IMR-90 (cell line): ENCODE results near the gene CCT5. TPM values are rescaled to one million over a fixed set of nuclear protein-coding genes. Genes with fewer than 3 reads are reported as not detected.

Source experiments
- ATAC-seq: fragments of 200-7000 bp; cut with Tn5 transposase; 2 replicates; pipeline ENCODE4 v1.9.1; 2020; ENCODE audit warnings: low read depth, mild to moderate bottlenecking, moderate library complexity
- BruUV-seq: library from RNA; stranded (reverse); fragments of 400-500 nt; replicated peaks from 2 replicates; lab custom pipeline; 2021; lab: Mats Ljungman, UMichigan
- CTCF ChIA-PET: fragments of 300-600 bp; formaldehyde crosslinking; extraction: SDS; loops from one replicate; lab custom pipeline; 2021; ENCODE audit warnings: antibody characterized with exemption; lab: Yijun Ruan, JAX
- POLR2A ChIA-PET: fragments of 300-600 bp; sonication (Branson Sonifier 250); formaldehyde crosslinking; loops from one replicate; lab custom pipeline; 2022; ENCODE audit warnings: antibody characterized with exemption; ENCODE audit not compliant: unreplicated experiment; lab: Charles Lee
- DNase-seq: peaks from one replicate; pipeline ENCODE4 v3.0.0; 2013
- H2AFZ ChIP-seq: replicated peaks from 2 replicates; pipeline ENCODE3; 2013; ENCODE audit warnings: low read length, mild to moderate bottlenecking; ENCODE audit not compliant: poor library complexity
- H2AK5ac ChIP-seq: 2 replicates; pipeline ENCODE4 v1.6.1; 2013; ENCODE audit warnings: low read depth, low read length, inconsistent platforms
- H2AK9ac ChIP-seq: replicated peaks from 2 replicates; pipeline ENCODE3; 2013; ENCODE audit warnings: mild to moderate bottlenecking, low read depth, low read length, moderate library complexity; ENCODE audit not compliant: poor library complexity
- H2BK120ac ChIP-seq: 2 replicates; pipeline ENCODE4 v1.6.1; 2013; ENCODE audit warnings: low read depth, low read length, inconsistent platforms
- H2BK15ac ChIP-seq: 3 replicates; pipeline ENCODE4 v1.6.1; 2013; ENCODE audit warnings: low read depth, low read length, inconsistent platforms
- H2BK20ac ChIP-seq: 2 replicates; pipeline ENCODE4 v1.6.1; 2013; ENCODE audit warnings: low read depth, mild to moderate bottlenecking, inconsistent platforms, low read length, moderate library complexity
- H2BK5ac ChIP-seq: 2 replicates; pipeline ENCODE4 v1.6.1; 2013; ENCODE audit warnings: mild to moderate bottlenecking, low read depth, low read length, inconsistent platforms; ENCODE audit not compliant: poor library complexity, severe bottlenecking
- H3K14ac ChIP-seq: replicated peaks from 2 replicates; pipeline ENCODE4 v1.6.1; 2013; ENCODE audit warnings: low read depth, low read length, inconsistent platforms
- H3K18ac ChIP-seq: 2 replicates; pipeline ENCODE4 v1.6.1; 2013; ENCODE audit warnings: low read depth, low read length, control low read depth
- H3K23ac ChIP-seq: 2 replicates; pipeline ENCODE4 v1.6.1; 2013; ENCODE audit warnings: low read depth, low read length, inconsistent platforms
- H3K27ac ChIP-seq: 2 replicates; pipeline ENCODE4 v1.5.1; 2013; ENCODE audit warnings: mild to moderate bottlenecking, control low read depth, low read length; ENCODE audit not compliant: insufficient read depth
- H3K27me3 ChIP-seq: 2 replicates; pipeline ENCODE4 v1.6.1; 2013; ENCODE audit warnings: low read length; ENCODE audit not compliant: control insufficient read depth, insufficient read depth
- H3K36me3 ChIP-seq: 2 replicates; pipeline ENCODE4 v1.6.1; 2013; ENCODE audit warnings: low read length, mixed read lengths; ENCODE audit not compliant: control insufficient read depth, insufficient read depth
- H3K4ac ChIP-seq: 2 replicates; pipeline ENCODE4 v1.6.1; 2013; ENCODE audit warnings: low read depth, low read length, inconsistent platforms
- H3K4me1 ChIP-seq: 2 replicates; pipeline ENCODE4 v1.6.1; 2013; ENCODE audit warnings: low read length, mixed read lengths; ENCODE audit not compliant: control insufficient read depth, insufficient read depth
- H3K4me2 ChIP-seq: 2 replicates; pipeline ENCODE4 v1.6.1; 2013; ENCODE audit warnings: low read depth, mild to moderate bottlenecking, control low read depth, low read length, moderate library complexity
- H3K4me3 ChIP-seq: 2 replicates; pipeline ENCODE4 v1.5.1; 2013; ENCODE audit warnings: low read depth, mild to moderate bottlenecking, control low read depth, low read length, moderate library complexity; ENCODE audit not compliant: insufficient read depth
- H3K56ac ChIP-seq: 2 replicates; pipeline ENCODE4 v1.6.1; 2013; ENCODE audit warnings: low read length, inconsistent platforms; ENCODE audit not compliant: insufficient read depth; ENCODE audit errors: extremely low read depth
- H3K79me1 ChIP-seq, 2 experiments: 2 replicates each; pipeline ENCODE4 v1.6.1; 2013; ENCODE audit warnings: low read length in 2 of 2, inconsistent platforms in 1 of 2, low read depth in 1 of 2
- H3K9ac ChIP-seq: 2 replicates; pipeline ENCODE4 v1.6.1; 2013; ENCODE audit warnings: low read depth, low read length, control low read depth
- H3K9me1 ChIP-seq: 2 replicates; pipeline ENCODE4 v1.6.1; 2013; ENCODE audit warnings: low read length, inconsistent platforms; ENCODE audit not compliant: insufficient read depth
- H3K9me3 ChIP-seq: 2 replicates; pipeline ENCODE4 v1.6.1; 2013; ENCODE audit warnings: low read length; ENCODE audit not compliant: control insufficient read depth, insufficient read depth
- H4K20me1 ChIP-seq: 2 replicates; pipeline ENCODE4 v1.6.1; 2013; ENCODE audit warnings: low read length, inconsistent platforms; ENCODE audit not compliant: insufficient read depth
- H4K5ac ChIP-seq: 2 replicates; pipeline ENCODE4 v1.6.1; 2013; ENCODE audit warnings: mild to moderate bottlenecking, low read depth, low read length, control low read depth
- H4K8ac ChIP-seq, 2 experiments: 2 replicates each; pipeline ENCODE4 v1.6.1; 2013; ENCODE audit warnings: low read depth in 2 of 2, low read length in 2 of 2, control low read depth in 1 of 2, inconsistent platforms in 1 of 2
- H4K91ac ChIP-seq: 2 replicates; pipeline ENCODE4 v1.6.1; 2013; ENCODE audit warnings: low read depth, low read length, inconsistent platforms; ENCODE audit not compliant: insufficient read depth
- CEBPB ChIP-seq: IDR thresholded peaks from 2 replicates; pipeline ENCODE4 v1.6.1; 2012; ENCODE audit warnings: low read depth, low read length, improper control_type of control experiment
- CHD1 ChIP-seq: IDR thresholded peaks from 2 replicates; pipeline ENCODE4 v1.6.1; 2012; ENCODE audit warnings: low read depth, low read length, improper control_type of control experiment
- ELK1 ChIP-seq: fragments of 150-350 bp; IDR thresholded peaks from 2 replicates; pipeline ENCODE4 v1.6.1; 2016; ENCODE audit warnings: low read depth, mild to moderate bottlenecking, low read length, moderate library complexity, borderline replicate concordance
- FOS ChIP-seq: fragments of 150-350 bp; IDR thresholded peaks from 2 replicates; pipeline ENCODE4 v1.6.1; 2016; ENCODE audit warnings: low read depth, low read length
- MAFK ChIP-seq: IDR thresholded peaks from 2 replicates; pipeline ENCODE4 v1.6.1; 2012; ENCODE audit warnings: low read depth, low read length, improper control_type of control experiment
- MAZ ChIP-seq: IDR thresholded peaks from 2 replicates; pipeline ENCODE4 v1.6.1; 2012; ENCODE audit warnings: low read depth, mild to moderate bottlenecking, low read length, improper control_type of control experiment, moderate library complexity, borderline replicate concordance
- MXI1 ChIP-seq: IDR thresholded peaks from 2 replicates; pipeline ENCODE4 v1.6.1; 2012; ENCODE audit warnings: low read depth, mild to moderate bottlenecking, low read length, moderate library complexity, borderline replicate concordance
- NFE2L2 ChIP-seq: fragments of 150-350 bp; IDR thresholded peaks from 2 replicates; pipeline ENCODE4 v1.6.1; 2016; ENCODE audit warnings: low read depth, mild to moderate bottlenecking, low read length
- POLR2A ChIP-seq: IDR thresholded peaks from 2 replicates; pipeline ENCODE4 v1.6.1; 2012; ENCODE audit warnings: mild to moderate bottlenecking, low read depth, low read length
- RAD21 ChIP-seq: IDR thresholded peaks from 2 replicates; pipeline ENCODE4 v1.6.1; 2012; ENCODE audit warnings: low read length, improper control_type of control experiment
- RFX5 ChIP-seq: IDR thresholded peaks from 2 replicates; pipeline ENCODE4 v1.8.0; 2012; ENCODE audit warnings: low read depth, mild to moderate bottlenecking, low read length, moderate library complexity
- USF2 ChIP-seq: fragments of 150-350 bp; IDR thresholded peaks from 2 replicates; pipeline ENCODE4 v1.6.1; 2017; ENCODE audit warnings: mild to moderate bottlenecking, antibody characterized with exemption, low read length, low read depth
- WGBS, 2 experiments: methylation state at CpG; one replicate each; pipeline versions ENCODE4 v1.1.5 to v1.1.7; 2013; ENCODE audit warnings: missing lambda C conversion rate in 2 of 2; ENCODE audit not compliant: insufficient read length in 1 of 2; ENCODE audit errors: extremely low coverage in 2 of 2; 5-methylcytosine and 5-hydroxymethylcytosine counted together
- dilution Hi-C: fragments of 300-500 bp; cut with HindIII; formaldehyde crosslinking; loops from one replicate; pipeline ENCODE4 v1.14.3; 2018; ENCODE audit warnings: low sequenced_read_pairs; ENCODE audit not compliant: unreplicated experiment
- in situ Hi-C: fragments of 300-500 bp; cut with MboI; formaldehyde crosslinking; loops from 3 replicates; pipeline ENCODE4 v1.14.3; 2019; ENCODE audit warnings: low sequenced_read_pairs, inconsistent platforms, mixed read lengths
- intact Hi-C: fragments of 100-400 bp; cut with micrococcal nuclease; formaldehyde crosslinking; loops from 2 replicates; pipeline ENCODE4 v1.10.0; 2022
- polyA plus RNA-seq, 3 experiments: library from polyadenylated mRNA; depleted of rRNA; stranded (reverse); fragments of >200 nt; gene quantifications; 2 replicates each; pipeline ENCODE4 v1.2.3, GENCODE V29; 2012; ENCODE audit warnings: low replicate concordance in 1 of 3
- total RNA-seq: library from RNA; depleted of rRNA; stranded (reverse); fragments of >200 nt; gene quantifications from 2 replicates; pipeline ENCODE4 v1.2.3, GENCODE V29; 2012

CCT5 gene
- total and polyA plus RNA-seq, 2 of the 4 experiments (the other 2 are of a cell fraction) = 358 to 481 TPM

DNA sequence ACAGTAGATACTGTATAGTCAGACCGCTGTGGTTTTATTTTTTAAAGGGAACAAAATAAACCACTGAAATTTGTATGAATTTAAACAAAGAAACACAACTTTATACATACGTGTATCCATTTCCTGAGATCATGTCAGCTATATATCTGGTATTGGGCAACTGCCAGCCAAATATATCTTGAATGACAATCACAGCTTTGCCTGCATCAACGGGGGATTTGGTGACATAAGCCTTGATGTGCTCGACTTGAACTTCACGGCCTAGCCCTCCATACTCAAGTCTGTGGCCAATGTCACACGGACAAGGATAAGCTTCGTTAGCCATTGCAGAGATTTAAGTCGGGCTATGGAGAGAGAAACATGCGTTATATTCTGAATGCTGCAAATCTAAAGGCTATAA is 40.4 kb downstream of the CCT5 start:
- no peaks in the 10 kb centered on the region; the same call in 1 of the 2 replicates for H3K4me1 ChIP-seq
- H3K27ac ChIP-seq = no peak overlapping the region
- H2BK120ac ChIP-seq = no peak overlapping the region
- no peaks in the 10 kb centered on the region for H3K27me3 ChIP-seq
- H3K4me3 ChIP-seq = no peak overlapping the region
- H3K18ac ChIP-seq = no peak overlapping the region
- BruUV-seq = no TSS peak
- TF ChIP-seq ELK1 (no peak), RFX5 (no peak), MXI1 (no peak), POLR2A (no peak), MAZ (no peak), FOS (no peak), CHD1 (no peak), MAFK (no peak), USF2 (no peak), NFE2L2 (no peak), CEBPB (no peak), RAD21 (no peak)
- no peak overlapping the region for H3K4me2 ChIP-seq
- POLR2A ChIA-PET = no interaction called here
- no peaks in the 10 kb centered on the region; a peak in 1 of 4 replicates for H3K79me1 ChIP-seq
- CTCF ChIA-PET = no interaction called here
- WGBS, 2 experiments = 92% methylated on average over 3 of the region's 9 CpGs; no CpG with 5 or more reads in 1 of the 2 experiments
- no peak overlapping the region for H4K5ac ChIP-seq
- H2BK5ac ChIP-seq = no peak overlapping the region
- H4K20me1 ChIP-seq = no peaks in the 10 kb centered on the region
- DNase-seq (no peak), ATAC-seq (no peak)
- in situ Hi-C loops (no loop called here), dilution Hi-C loops (no loop called here), intact Hi-C loops (no loop called here)
- no peak overlapping the region for H3K4ac ChIP-seq
- H3K14ac ChIP-seq = no peak overlapping the region
- no peak overlapping the region for H4K91ac ChIP-seq
- no peak overlapping the region for H2AFZ ChIP-seq
- peaks cover 7% of the 10 kb centered on the region; the same call in 1 of the 2 replicates for H3K9me1 ChIP-seq
- no peak overlapping the region for H2AK5ac ChIP-seq
- no peak overlapping the region for H2BK20ac ChIP-seq
- H3K56ac ChIP-seq = no peak overlapping the region
- no peak overlapping the region for H3K23ac ChIP-seq
- H2AK9ac ChIP-seq = no peak overlapping the region
- H3K9ac ChIP-seq = no peak overlapping the region
- H3K36me3 ChIP-seq = no peaks in the 10 kb centered on the region
- H2BK15ac ChIP-seq = no peak overlapping the region
- no peaks in the 10 kb centered on the region for H3K9me3 ChIP-seq
- no peak overlapping the region for H4K8ac ChIP-seq
